IPS-18c (cell line): ENCODE measurements around the gene NNMT.

Experiments
- H3K4me3 ChIP-seq: 2 replicates; pipeline ENCODE4 v1.7.0; 2013; ENCODE audit warnings: low read depth, mild to moderate bottlenecking, low read length, moderate library complexity; ENCODE audit not compliant: insufficient read depth
- H3K9me3 ChIP-seq: one replicate; pipeline ENCODE4 v1.6.1; 2013; ENCODE audit warnings: mild to moderate bottlenecking, low read length, moderate library complexity; ENCODE audit not compliant: control insufficient read depth, insufficient read depth

Gene NNMT

DNA sequence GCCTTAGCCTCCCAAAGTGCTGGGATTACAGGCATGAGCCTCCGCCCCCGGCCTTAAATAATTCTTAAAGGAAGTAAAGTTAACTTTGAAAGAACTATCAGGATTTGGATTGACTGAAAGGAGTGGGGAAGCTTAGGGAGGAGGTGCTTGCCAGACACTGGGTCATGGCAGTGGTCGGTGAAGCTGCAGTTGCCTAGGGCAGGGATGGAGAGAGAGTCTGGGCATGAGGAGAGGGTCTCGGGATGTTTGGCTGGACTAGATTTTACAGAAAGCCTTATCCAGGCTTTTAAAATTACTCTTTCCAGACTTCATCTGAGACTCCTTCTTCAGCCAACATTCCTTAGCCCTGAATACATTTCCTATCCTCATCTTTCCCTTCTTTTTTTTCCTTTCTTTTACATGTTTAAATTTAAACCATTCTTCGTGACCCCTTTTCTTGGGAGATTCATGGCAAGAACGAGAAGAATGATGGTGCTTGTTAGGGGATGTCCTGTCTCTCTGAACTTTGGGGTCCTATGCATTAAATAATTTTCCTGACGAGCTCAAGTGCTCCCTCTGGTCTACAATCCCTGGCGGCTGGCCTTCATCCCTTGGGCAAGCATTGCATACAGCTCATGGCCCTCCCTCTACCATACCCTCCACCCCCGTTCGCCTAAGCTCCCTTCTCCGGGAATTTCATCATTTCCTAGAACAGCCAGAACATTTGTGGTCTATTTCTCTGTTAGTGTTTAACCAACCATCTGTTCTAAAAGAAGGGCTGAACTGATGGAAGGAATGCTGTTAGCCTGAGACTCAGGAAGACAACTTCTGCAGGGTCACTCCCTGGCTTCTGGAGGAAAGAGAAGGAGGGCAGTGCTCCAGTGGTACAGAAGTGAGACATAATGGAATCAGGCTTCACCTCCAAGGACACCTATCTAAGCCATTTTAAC is at the start of gene NNMT:
Gene NNMT, plus strand, starts transcription at position 724 of the 929 bp plus-strand sequence. Its CDS starts 158 bp downstream, at position 882.
- no peaks in the 10 kb centered on the region for H3K9me3 ChIP-seq
- H3K4me3 ChIP-seq: no peak within 1 kb of the TSS

DNA sequence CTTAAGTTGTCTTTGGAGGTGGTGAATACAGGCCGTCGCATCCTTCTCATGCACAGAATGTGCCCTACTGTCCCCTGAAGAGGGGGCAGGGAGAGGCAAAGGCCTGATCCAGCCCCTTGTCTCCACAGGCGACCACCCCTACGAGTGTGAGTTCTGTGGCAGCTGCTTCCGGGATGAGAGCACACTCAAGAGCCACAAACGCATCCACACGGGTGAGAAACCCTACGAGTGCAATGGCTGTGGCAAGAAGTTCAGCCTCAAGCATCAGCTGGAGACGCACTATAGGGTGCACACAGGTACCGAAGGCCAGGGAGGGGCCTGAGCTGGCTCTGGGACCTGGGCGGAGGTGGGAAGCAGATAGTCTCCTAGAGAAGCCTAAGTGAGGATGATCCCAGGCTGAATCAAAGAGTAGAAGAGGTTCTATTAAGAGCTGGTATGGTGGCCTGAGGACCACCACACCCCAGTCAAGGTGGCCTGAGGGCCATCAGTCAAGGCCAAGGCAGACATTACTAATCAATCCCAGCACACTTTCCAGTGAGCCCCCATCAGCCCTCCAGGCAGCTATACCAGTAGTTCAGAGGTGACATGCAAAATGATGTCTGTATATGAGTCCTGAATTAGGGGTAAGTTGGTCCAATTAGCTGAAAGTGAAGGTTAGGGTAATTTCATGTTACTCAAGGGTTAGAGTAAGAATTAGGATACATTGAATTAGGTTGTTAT is 49.0 kb upstream of the NNMT start:
- Histone ChIP-seq H3K4me3 (no peak overlapping the region), H3K9me3 (no peaks in the 10 kb centered on the region)

DNA sequence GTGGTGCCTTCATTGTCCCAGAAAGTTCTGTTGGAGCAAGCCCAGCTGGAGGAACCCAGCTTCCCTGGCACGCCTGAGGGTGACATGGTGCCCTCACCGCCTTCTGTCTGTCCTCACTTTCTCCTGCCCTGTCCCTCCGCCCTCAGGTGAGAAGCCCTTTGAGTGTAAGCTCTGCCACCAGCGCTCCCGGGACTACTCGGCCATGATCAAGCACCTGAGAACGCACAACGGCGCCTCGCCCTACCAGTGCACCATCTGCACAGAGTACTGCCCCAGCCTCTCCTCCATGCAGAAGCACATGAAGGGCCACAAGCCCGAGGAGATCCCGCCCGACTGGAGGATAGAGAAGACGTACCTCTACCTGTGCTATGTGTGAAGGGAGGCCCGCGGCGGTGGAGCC is 46.0 kb upstream of the NNMT start:
- H3K4me3 ChIP-seq: no peak overlapping the region
- H3K9me3 ChIP-seq: no peaks in the 10 kb centered on the region

DNA sequence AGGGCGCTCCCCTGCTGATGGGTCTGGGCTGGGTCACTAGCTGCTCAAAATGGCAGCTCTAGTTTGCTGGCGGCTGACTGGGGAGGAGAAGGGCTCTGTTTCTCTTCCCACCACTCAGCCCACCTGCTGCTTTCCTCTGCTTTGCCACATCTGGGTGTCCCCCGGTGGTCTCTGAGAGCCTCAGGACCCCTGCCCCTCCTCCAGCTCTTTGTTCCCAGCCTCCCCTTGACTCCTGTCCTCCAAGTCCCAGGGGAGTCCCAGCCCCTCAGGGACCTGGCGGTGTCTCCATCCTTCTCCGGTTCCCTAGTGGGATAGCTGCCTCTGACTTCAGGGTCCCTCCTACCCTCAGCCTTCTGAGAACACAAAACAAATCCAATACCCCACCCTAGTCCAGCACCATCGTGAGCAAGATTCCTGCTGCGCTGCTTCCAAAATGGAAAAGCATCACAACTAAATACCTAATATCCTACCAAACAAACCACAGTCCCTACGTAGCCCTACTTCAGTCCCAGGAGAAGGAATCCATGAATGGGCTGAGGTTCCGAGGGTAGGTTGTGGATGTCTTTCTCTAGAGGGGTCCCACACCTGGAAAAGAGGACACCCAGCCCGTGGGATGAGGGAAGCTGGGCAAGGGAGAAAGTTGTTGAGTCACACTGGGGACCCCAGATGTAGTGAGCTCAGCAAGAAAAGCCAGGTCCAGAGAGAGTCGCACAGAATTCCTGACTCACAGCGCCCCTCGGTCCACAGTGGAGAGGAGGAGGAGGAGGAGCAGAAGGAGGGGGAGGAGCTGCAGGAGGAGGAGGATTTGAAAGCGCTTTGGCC is 45.0 kb upstream of the NNMT start:
- H3K9me3 ChIP-seq: no peaks in the 10 kb centered on the region

DNA sequence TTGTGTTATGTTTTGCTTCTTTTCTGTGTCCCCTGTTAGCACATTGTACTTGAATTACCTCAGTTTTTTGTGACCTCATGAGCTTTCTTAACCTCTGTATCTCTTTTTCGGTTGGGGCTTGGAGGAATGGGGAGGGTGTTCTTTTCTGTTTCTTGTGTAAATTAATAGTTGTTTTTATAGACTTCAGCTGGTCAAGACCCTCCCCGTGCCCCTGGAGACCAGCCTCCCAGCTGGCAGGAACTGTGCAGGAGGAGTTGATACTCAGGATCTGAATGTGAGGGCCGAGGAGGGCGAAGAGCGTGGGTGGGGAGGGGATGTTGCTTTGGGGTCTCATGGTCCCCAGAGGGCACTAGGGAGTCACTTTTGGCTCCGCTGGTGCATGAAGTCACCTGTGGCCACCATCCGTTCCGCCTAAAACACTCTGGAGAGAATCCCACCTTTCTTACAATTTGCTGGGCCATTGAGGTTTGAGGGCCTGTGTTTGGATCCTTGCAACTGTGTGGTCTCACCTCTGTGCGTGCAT is 44.3 kb upstream of the NNMT start:
- H3K4me3 ChIP-seq: no peak overlapping the region
- H3K9me3 ChIP-seq: no peaks in the 10 kb centered on the region

More for the DNA sequence above, 45.0 kb upstream of the NNMT start:
- no peak overlapping the region for H3K4me3 ChIP-seq

DNA sequence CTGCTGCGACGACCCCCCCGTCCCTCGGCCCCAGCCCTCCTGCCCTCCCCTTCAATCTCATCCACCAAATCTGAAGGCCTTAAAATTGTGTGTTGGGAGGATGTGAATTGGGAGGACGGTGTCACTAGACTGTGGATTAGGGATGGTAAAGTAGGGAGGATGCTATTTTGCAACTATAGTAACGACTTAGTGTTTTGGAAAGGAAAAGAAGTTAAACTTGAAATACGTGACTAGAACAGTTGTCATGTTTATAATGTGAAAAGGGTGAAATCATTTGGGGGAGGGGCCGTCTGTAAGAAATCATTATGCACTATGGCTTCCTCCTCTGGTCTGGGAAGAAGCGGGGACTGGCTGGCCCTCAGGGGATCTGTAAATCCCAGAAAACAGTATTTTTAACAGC is 43.4 kb upstream of the NNMT start:
- Histone ChIP-seq H3K9me3 (no peaks in the 10 kb centered on the region), H3K4me3 (no peak overlapping the region)

DNA sequence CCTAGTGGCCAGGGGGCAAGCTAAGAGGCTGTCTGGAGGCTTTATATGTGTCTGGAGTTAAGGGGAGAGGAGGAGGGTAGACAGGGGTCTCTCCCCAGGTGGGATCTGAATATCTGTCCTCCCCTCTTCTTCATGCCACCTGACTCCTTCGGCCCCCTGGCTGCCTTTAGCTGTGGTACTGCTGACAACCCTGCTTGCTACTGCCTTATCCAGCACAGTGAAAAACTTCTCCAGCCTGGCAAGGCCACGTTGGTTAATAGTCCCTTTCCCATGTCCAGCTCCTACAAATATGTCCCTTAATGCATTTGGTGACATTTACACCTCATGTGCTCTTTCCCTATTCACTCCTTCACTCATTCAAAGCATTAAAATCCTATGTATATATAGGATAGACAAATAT is 42.4 kb upstream of the NNMT start:
- no peaks in the 10 kb centered on the region for H3K9me3 ChIP-seq
- H3K4me3 ChIP-seq: no peak overlapping the region

DNA sequence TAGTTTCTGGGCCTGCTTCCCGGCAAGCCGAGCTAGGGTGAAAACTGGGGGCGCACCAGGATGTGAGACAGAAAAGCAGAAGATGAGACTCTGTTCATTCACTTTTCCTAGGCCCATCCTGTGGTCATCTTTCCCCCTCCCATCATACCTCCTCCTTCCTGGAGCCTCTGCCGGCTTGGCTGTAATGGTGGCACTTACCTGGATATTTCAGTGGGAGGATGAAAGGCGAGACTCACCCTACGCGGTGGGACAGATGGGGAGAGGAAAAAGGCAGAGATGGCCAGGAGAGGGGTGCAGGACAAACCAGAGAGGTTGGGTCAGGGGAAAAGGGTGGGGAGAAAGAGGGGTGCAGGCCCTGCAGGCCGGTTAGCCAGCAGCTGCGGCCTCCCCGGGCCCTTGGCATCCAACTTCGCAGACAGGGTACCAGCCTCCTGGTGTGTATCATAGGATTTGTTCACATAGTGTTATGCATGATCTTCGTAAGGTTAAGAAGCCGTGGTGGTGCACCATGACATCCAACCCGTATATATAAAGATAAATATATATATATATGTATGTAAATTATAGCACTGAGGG is 41.5 kb upstream of the NNMT start:
- Histone ChIP-seq H3K4me3 (no peak overlapping the region), H3K9me3 (no peaks in the 10 kb centered on the region)

DNA sequence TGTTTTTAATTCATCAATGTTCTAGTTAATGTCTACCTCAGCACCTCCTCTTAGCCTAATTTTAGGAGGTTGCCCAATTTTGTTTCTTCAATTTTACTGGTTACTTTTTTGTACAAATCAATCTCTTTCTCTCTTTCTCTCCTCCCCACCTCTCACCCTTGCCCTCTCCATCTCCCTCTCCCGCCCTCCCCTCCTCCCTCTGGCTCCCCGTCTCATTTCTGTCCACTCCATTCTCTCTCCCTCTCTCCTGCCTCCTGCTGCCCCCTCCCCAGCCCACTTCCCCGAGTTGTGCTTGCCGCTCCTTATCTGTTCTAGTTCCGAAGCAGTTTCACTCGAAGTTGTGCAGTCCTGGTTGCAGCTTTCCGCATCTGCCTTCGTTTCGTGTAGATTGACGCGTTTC is 40.9 kb upstream of the NNMT start:
- no peak overlapping the region for H3K4me3 ChIP-seq
- H3K9me3 ChIP-seq: no peaks in the 10 kb centered on the region

DNA sequence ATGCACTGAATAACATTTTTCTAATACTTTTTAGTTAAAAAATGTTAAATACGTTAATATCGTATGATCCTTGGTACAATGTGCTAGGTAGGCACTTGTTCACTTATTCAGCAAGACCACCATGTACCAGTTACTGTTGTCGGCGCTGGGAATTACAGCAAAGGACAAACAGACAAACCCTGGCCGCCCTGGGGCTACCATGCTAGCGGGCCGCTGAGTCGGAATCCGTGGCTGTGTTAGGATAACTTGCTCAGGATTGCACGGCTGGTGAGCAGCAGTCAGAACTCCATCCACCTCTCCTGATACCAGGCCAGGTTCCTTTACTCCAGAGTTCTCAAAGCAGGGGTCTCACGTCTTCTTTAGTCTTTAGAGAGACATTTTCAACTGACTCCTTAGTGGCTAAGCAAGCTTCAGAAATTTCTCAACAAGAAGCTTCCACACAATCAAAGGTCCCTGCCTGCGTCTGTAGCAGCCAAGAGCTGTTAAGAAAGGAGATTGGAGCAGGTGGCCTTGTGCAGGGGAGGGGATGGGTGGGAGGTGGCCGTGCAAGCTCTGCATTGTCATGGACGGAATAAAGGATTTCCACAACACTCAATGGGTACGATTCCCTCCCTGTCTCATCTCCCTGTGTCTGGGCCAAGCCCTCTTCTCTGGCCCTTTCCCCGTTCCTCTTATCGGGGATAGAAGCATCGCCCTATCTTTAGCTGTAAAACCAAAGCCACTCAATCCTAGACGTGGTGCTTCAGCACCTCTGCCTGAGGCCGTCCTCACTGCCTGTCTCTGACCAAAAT is 39.8 kb upstream of the NNMT start:
- H3K4me3 ChIP-seq: no peak overlapping the region
- no peaks in the 10 kb centered on the region for H3K9me3 ChIP-seq

DNA sequence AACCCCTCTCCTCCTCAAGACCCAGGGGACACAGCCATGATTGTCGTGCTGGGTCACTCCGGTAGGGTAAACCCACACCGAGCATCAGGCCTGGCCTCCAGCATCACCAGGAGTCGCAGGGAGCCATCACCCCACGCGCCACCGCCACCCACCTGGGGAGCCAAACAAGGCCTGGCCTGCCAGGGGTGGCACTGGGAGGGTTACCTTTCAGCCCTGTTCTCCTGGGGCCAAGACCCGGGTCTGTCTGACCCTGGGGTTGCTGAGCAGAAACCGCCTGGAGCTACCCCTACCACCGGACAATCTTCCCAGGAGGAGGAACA is 39.3 kb upstream of the NNMT start:
- Histone ChIP-seq H3K9me3 (no peaks in the 10 kb centered on the region), H3K4me3 (no peak overlapping the region)

DNA sequence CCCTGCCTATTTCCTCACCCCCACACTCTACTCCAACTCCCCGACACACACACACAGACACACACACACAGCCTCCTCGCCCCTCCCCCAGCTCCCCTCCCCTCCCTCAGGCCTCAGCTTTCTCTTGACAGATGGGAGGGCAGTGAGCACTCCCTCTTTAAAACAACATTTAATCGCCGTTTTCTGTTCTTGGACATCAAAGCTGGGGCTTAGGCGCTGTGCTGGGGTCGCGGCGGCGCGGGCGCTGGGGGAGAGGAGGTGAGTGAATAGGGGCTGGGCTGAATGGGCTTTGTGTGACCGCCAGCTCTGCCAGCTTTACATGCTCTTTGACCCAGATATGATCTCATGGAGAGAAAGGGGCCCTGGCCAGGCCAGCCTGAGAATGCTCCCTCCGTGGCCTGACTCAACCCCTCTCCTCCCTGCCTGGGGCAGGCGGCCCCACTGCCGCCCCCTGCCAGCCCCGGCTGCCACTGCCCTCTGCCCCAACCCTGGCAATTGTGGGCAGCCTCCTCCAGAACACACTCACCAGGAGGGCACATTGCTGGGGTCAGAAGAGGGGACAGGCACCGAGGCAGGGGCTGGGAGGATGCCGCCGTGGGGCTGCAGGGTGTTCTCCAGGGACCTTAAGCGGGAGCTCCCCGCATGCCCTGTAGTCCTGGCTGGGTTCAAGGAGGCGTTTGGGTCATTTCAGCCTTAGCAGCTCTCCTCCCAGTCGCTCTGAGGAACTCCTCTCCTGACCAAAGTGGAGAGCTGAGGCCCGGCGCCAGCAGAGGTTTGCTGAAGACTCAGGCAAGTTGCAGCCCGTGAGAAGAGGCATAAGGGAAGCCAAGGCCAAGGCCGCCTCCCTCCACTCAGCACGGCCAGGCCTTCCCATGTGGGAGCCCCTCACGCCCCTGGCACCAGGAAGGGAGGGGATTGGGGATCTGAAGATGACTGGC is 38.3 kb upstream of the NNMT start:
- no peak overlapping the region for H3K4me3 ChIP-seq

DNA sequence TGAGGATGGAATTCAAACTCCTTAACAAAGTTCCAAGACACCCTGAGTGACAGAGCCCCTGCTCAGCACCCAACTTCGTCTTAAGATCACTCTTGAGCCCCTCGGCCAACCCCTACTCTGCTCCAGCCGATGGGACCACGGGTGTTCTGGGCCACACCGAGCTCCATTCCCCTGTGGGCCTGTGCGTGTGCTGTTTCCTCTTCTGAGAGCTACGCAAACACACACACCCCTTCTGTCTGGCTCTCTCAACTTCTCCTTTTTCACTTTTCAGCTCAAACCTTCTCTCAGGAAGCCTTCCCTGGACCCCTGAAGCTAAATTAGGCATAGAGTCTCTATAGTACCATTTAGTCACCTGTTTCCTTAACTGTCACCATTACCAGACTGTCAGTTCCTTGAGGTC is 37.5 kb upstream of the NNMT start:
- Histone ChIP-seq H3K4me3 (no peak overlapping the region), H3K9me3 (no peaks in the 10 kb centered on the region)

More for the DNA sequence above, 38.3 kb upstream of the NNMT start:
- no peaks in the 10 kb centered on the region for H3K9me3 ChIP-seq

DNA sequence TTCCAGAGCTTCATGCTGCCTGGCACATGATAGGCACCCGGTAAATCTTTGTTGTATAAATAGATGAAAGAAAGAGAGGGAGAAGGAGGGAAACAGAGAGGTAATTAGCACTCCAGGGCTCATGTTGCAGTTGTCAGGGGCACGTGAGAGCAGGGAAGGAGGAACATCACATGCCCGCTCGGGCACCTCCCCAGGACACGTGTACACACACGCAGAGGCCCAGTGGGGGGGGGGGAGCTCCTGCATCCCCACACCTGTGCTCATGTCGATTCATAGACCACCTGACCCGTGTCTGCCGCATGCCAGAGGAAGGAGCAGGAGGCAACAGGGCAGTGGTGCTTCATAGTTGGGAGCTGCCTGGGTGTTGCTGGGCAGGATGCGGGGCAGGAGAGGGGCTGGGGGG is 37.1 kb upstream of the NNMT start:
- H3K9me3 ChIP-seq: no peaks in the 10 kb centered on the region
- no peak overlapping the region for H3K4me3 ChIP-seq

DNA sequence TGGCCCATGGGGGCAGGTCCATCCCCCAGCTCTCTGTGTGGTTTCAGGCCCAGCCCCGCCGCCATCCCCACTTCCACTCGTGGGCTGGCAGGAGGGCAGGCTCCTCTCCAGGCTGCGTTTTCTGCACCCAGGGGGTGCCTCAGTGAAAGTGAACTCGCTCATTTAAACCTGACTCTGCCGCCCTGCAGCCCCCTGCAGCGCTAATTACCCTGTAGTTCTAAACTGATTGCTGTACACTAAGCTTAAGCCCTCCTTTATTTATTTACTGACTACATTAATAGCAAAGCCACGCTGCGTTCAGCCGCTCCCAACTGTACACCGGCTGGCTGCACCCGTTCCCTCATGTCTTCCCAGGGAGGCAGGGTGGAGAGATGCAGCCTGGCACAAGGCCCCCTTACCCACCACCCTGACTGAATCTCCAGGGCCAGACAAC is 36.6 kb upstream of the NNMT start:
- no peak overlapping the region for H3K4me3 ChIP-seq
- H3K9me3 ChIP-seq: no peaks in the 10 kb centered on the region
